Stimulated activated CD8-positive, alpha-beta memory T cell treated with anti-CD3 and anti-CD28 coated beads, Interleukin-12 subunit alpha, Interleukin-12 subunit beta, amount 100 ng/mL, for 1 hour (primary cell): Measurements from ENCODE around the gene SLITRK5.
A peak's percentile ranks its signal among the peaks of the same experiment; 100 is the strongest.

Experiments used
- DNase-seq: peaks from one replicate; pipeline ENCODE4 v3.0.0-alpha.2; 2020; ENCODE audit warnings: low read depth

SLITRK5 gene, protein sequence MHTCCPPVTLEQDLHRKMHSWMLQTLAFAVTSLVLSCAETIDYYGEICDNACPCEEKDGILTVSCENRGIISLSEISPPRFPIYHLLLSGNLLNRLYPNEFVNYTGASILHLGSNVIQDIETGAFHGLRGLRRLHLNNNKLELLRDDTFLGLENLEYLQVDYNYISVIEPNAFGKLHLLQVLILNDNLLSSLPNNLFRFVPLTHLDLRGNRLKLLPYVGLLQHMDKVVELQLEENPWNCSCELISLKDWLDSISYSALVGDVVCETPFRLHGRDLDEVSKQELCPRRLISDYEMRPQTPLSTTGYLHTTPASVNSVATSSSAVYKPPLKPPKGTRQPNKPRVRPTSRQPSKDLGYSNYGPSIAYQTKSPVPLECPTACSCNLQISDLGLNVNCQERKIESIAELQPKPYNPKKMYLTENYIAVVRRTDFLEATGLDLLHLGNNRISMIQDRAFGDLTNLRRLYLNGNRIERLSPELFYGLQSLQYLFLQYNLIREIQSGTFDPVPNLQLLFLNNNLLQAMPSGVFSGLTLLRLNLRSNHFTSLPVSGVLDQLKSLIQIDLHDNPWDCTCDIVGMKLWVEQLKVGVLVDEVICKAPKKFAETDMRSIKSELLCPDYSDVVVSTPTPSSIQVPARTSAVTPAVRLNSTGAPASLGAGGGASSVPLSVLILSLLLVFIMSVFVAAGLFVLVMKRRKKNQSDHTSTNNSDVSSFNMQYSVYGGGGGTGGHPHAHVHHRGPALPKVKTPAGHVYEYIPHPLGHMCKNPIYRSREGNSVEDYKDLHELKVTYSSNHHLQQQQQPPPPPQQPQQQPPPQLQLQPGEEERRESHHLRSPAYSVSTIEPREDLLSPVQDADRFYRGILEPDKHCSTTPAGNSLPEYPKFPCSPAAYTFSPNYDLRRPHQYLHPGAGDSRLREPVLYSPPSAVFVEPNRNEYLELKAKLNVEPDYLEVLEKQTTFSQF

DNA sequence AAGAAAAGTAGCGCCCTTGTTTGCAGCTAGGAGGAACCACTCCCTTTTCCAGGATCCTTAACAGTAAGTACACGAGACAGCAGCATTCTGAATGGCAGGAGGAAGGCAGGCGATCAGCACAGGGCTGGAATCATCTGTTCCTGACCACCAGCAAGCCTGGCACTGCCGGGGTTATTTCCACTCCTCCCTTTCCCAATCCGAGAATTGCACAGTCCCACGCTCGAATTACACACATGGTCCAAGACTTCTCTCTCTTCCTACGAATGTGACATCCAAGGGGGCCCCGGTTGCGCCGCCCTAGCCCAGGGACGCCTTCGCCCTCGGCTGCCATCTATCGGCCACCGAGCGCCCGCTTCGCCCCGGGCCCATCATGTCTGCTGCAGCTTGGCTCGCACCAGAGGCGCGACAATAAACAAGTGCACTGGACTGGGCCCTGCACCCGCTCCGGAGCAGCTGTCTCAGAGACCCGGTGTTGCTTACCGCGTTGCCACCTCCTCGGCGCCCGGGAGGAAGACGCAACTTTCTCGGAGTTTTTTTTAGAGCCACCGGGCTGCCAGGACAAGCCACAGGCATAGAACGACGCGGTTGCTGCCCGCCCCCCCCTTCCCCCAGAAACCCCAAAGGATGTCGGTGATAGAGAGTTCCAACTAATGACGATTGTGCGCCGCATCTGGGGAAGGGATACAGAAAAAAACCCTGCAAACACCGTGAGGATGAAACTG, at the start of gene SLITRK5:
Gene SLITRK5 (plus strand): TSS at position 341 of the 722 bp plus-strand sequence. CDS start 4,018 bp downstream, outside the sequence.
- peak; percentile 37 for DNase-seq

DNA sequence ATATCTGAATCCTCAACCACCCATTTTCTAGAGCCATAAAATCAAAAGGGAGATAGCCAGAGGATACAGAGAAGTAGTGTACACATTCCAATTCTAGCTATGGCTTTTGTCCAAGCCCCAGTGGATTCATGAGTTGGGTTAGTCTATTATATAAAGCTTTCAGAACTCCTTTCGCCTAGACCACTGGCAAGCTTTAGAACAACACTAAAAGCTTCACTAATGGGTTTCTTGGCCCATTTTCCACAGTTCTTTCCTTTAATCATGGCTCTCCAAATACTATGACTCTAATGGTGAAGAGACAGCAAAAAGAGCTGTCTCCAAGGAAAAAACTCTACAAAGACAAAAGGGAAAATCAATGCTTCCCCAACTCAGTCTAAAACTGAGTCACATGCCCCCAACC, 48.2 kb upstream of the SLITRK5 start:
- no peak for DNase-seq

DNA sequence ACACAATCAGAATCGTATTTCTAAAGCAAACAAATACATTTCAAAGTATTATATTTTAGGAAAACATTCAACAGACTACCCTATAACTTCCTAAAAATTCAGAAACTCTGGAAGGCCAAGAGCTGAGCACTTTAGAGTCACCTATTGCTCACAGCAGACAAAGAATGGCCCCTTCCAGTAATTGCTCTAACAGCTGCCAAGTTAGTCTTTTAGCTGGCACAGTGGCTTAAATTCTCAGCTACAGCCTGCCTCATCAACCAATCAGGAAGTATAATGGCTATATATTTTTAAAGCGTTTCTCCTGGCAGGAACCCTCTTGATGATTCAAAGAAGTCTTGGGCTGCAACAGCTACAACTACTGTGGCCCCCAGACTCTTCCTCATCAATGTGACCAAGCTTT, 14.9 kb upstream of the SLITRK5 start:
- no peak for DNase-seq

DNA sequence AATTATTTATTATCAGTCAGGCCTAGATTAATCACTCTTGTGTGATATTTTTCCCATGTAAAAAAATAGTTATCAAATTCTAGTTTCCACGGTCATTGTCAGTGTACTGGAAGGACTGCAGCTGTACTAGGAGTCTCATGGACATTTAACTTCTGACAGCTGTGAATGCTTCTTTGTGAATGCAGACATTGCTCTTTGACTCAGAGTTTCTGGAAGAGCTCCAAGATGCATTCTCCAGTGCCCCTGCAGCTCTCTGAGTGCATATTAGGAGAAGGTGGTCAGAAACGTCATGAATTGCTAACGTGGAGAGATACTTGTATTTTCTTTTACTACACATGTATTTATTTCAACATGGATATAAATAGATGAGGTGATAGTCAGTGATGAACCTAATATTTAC, 9.7 kb upstream of the SLITRK5 start:
- no peak for DNase-seq

DNA sequence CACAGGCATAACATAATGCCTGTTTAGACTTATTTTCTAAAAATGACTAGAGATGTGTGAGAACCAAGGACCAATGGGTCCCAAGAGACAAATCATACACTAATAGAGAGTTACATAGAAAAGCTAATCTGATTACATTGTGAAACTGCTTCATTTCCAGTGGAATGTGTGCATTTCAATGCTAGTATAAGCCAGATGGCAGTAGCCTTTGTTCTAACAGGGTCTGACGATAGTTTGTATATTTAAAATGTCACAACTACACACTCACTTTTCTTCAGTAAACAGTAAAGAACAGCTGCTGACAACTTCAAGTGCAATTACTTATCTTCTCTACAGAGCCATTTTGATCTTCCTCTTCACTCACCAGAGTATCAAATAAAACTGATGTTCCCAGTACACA, 4.3 kb upstream of the SLITRK5 start:
- DNase-seq: no peak

DNA sequence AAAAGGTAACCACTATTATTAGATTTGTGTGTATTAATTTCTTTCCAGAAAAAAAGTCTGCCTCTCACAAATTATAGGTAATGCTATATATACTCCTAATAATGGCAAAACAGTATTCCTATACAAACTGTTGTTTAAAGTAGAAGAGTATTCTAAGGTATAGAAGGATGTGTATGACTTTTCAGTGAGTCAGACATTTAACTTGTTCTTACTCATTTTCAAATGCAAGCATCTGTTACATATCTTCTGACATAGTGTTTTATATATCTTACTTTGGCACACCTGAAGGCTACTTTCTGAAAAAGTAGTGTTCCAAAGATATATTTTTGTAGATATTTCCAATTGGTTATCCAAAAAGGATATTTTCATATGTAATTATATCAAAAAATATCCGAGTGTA, 3.5 kb upstream of the SLITRK5 start:
- no peak for DNase-seq

DNA sequence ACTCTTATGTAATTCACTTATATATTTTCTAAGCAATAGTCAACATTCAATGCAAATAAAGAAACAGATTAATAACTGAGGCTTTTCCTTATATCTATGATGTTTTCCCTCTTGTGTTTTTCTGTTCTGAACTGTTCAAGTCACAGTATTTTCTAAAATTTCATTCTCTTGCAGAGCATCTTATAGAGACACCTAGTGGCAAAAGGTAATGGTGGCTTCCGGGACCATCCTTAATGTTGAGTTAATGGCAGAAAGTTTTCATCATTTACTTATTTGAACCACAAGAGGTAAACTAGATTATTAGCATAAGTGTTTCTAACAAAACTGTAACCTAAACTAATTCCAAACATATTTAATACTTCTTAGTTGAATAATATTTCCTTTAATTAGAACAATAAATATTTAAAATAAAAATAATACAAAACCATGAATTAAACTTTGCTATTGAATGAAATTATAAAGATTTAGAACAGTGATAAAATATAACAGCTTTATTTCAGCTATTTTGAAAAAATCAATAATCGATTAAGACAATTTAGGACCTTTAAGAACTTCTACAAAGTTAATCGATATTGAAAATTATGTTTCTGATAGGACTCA, 1.7 kb upstream of the SLITRK5 start:
- DNase-seq: no peak

DNA sequence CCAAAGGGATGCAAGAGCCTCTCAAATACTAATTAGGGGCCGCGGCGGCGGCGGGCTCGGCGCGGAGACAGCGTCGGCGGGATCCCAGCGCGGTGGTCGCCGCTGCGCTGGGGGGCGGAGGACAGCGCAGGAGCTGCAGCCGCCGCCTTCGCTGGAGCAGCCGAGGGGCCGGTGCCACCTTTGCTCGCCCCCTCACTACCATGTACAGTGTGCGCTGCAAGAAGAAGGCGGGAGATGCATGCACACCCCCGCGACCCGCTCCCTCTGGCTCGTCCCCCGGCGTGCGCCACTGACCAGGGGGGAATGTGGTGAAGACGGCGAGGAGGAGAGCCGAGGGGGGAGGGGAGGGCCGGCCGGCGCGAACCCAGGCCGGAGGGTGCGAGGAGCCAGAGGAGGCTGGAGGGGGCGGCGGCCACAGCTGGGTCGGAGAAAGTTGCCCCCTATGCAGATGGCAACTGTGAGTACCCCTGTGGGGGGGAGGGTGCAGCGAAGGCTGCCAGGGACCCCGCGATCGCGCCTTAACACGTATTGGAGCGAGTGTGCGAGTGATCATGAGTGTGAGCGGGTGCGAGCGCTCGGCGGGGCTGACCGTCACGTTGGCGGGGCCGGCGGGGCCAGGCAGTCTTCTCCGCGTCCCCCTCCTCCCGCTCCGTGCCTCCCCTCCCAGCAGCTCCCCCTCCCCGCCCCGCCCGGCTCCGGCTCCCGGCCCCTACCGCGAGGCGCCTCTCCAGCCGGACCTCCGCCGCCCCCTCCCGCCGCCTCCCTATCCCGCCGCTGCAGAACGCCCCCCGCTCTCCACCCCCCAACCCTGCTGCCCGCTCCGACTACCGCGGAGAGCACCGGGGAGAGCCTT, 808 bp downstream of the SLITRK5 start:
- no peak for DNase-seq

DNA sequence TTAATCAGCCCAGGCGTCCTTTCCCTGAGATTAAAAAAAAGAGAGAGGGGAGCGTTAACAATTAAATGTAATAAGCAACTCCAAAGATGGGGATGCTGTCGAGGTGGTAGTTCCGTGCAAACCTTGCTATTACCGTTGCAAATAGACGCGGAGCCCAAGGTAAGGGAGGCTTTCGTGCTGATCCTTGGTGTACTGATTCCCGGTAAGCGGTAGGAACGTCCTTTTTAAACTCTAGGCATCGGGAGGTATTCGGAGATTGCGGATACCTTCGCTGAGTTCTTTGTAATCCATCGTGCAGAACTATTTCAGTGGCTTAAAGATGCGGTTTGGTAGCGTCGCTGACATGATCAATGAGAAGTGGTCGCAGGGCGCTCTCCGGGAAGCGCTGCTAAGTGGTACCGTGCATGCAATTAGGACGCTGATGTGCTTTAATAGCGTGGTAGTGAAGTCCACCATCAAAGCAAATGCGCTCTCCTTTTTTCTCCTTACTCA, 3.1 kb downstream of the SLITRK5 start:
- no peak for DNase-seq

DNA sequence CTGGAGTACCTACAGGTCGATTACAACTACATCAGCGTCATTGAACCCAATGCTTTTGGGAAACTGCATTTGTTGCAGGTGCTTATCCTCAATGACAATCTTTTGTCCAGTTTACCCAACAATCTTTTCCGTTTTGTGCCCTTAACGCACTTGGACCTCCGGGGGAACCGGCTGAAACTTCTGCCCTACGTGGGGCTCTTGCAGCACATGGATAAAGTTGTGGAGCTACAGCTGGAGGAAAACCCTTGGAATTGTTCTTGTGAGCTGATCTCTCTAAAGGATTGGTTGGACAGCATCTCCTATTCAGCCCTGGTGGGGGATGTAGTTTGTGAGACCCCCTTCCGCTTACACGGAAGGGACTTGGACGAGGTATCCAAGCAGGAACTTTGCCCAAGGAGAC, 4.7 kb downstream of the SLITRK5 start:
- DNase-seq: no peak

DNA sequence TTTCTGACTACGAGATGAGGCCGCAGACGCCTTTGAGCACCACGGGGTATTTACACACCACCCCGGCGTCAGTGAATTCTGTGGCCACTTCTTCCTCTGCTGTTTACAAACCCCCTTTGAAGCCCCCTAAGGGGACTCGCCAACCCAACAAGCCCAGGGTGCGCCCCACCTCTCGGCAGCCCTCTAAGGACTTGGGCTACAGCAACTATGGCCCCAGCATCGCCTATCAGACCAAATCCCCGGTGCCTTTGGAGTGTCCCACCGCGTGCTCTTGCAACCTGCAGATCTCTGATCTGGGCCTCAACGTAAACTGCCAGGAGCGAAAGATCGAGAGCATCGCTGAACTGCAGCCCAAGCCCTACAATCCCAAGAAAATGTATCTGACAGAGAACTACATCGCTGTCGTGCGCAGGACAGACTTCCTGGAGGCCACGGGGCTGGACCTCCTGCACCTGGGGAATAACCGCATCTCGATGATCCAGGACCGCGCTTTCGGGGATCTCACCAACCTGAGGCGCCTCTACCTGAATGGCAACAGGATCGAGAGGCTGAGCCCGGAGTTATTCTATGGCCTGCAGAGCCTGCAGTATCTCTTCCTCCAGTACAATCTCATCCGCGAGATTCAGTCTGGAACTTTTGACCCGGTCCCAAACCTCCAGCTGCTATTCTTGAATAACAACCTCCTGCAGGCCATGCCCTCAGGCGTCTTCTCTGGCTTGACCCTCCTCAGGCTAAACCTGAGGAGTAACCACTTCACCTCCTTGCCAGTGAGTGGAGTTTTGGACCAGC, 5.3 kb downstream of the SLITRK5 start:
- DNase-seq: no peak

DNA sequence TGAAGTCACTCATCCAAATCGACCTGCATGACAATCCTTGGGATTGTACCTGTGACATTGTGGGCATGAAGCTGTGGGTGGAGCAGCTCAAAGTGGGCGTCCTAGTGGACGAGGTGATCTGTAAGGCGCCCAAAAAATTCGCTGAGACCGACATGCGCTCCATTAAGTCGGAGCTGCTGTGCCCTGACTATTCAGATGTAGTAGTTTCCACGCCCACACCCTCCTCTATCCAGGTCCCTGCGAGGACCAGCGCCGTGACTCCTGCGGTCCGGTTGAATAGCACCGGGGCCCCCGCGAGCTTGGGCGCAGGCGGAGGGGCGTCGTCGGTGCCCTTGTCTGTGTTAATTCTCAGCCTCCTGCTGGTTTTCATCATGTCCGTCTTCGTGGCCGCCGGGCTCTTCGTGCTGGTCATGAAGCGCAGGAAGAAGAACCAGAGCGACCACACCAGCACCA, 5.9 kb downstream of the SLITRK5 start:
- DNase-seq: no peak

DNA sequence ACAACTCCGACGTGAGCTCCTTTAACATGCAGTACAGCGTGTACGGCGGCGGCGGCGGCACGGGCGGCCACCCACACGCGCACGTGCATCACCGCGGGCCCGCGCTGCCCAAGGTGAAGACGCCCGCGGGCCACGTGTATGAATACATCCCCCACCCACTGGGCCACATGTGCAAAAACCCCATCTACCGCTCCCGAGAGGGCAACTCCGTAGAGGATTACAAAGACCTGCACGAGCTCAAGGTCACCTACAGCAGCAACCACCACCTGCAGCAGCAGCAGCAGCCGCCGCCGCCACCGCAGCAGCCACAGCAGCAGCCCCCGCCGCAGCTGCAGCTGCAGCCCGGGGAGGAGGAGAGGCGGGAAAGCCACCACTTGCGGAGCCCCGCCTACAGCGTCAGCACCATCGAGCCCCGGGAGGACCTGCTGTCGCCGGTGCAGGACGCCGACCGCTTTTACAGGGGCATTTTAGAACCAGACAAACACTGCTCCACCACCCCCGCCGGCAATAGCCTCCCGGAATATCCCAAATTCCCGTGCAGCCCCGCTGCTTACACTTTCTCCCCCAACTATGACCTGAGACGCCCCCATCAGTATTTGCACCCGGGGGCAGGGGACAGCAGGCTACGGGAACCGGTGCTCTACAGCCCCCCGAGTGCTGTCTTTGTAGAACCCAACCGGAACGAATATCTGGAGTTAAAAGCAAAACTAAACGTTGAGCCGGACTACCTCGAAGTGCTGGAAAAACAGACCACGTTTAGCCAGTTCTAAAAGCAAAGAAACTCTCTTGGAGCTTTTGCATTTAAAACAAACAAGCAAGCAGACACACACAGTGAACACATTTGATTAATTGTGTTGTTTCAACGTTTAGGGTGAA, 6.6 kb downstream of the SLITRK5 start:
- no peak for DNase-seq

DNA sequence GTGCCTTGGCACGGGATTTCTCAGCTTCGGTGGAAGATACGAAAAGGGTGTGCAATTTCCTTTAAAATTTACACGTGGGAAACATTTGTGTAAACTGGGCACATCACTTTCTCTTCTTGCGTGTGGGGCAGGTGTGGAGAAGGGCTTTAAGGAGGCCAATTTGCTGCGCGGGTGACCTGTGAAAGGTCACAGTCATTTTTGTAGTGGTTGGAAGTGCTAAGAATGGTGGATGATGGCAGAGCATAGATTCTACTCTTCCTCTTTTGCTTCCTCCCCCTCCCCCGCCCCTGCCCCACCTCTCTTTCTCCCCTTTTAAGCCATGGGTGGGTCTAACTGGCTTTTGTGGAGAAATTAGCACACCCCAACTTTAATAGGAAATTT, 7.2 kb downstream of the SLITRK5 start:
- no peak for DNase-seq

DNA sequence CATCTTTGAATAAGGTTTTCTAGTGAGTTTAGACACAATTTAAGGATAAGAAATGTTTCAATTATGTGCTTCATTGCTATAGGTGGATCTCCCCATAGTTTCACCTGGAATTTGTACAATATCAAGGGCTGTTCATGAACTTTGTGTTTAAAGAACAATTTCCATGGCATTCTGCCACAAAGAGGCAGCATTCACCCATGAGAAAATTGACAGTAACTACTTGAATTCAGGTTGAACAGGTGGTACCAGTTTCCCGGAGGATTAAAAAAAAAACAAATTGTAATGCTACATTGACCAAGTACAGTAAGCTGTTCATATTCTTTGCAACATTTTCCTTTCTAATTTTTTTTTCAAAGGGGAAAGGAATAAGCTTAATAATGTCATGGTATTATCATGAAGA, 9.1 kb downstream of the SLITRK5 start:
- no peak for DNase-seq

DNA sequence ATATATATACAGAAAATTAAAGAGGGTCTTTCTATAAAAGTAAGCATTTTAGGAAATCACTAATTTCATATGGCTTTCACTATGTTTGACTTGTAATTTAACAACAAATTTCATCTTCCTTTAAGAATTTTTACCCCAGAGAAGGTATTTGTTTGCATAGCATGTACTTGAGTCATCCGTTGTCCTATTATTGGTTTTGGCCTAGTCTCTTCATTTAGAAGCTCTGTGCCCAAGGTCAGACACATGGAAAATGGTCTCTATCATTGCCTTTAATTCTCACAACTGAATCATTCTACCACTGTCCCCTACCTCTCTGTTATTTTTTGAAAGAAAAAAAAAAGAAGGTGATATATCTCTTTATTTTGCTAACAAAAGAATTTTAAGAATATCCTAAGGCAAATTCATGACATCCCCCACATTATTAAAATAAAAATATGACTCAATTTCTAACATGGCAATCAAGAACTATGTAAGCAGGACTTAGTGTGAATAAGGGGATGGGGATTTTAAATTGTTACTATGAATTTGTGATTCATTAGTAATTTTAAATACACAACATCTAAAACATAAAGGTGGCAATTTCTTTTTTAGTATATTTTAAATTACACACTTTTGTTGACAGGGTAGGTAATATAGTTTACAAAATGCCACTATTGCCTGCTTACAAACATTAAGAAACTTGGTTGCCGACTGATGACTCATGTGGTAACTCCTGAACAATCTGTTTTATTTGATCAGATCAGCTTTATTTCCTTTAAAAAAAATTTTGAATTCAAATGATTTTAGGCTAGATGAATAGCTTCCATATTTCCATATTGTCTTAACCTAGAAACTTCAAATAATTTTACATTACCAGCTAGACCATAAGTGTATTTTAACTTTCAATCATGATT, 13.9 kb downstream of the SLITRK5 start:
- DNase-seq: no peak

DNA sequence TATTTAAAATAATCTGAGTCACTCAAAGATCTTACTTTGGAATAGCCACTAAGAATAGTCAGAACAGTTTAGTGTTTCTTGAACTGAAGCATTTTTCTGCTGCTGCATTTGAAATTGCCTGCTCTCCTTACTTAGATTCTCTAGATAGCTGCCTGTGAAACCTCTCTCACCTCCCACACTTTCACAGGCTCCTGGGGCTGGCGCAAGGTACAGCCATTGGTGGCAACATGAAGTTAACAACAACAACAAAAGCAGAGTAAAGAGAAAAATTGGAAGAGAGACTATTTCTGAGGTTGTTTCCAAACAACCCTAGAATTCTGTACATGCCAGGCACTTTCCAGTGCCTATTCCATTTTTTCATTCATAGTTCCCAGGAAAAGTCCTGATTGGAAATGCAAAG, 25.3 kb downstream of the SLITRK5 start:
- no peak for DNase-seq

DNA sequence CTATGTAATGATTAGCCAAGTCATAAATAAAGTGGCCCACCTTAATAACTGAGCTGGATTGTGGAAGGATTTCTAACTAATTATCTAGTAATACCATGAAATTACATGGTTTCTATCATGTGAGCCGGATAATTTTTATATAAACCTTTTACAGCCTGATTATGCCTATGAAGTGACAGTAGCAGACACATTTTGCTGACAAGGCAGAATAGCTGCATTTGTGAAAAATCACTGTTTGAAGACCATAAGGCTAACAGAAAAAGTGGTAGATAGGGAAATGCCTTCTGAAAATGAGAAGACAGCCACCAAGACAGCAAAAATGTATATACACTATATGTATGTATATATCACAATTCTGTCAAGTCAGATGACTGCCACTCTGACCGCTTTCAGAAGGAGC, 27.1 kb downstream of the SLITRK5 start:
- no peak for DNase-seq
